Type B pancreatic cell (in vitro differentiated cells): ENCODE measurements around the gene PDE6G. TPM values are rescaled to one million over a fixed set of nuclear protein-coding genes. Genes with fewer than 3 reads are reported as not detected.

Experiments
- DNase-seq: peaks from one replicate; pipeline ENCODE4 v3.0.0; 2021; ENCODE audit warnings: mixed read lengths; ENCODE audit not compliant: unreplicated experiment; ENCODE audit errors: extremely low spot score
- H3K27ac Mint-ChIP-seq: 2 replicates; pipeline ENCODE4 v1.8.0; 2021; ENCODE audit warnings: mild to moderate bottlenecking, mixed read lengths
- H3K27me3 Mint-ChIP-seq: 2 replicates; pipeline ENCODE4 v1.8.0; 2021; ENCODE audit warnings: mixed read lengths
- H3K36me3 Mint-ChIP-seq: 2 replicates; pipeline ENCODE4 v1.8.0; 2021; ENCODE audit warnings: mixed read lengths
- H3K4me1 Mint-ChIP-seq: one replicate; pipeline ENCODE4 v1.8.0; 2021; ENCODE audit warnings: mixed read lengths; ENCODE audit not compliant: unreplicated experiment
- H3K4me3 Mint-ChIP-seq: 2 replicates; pipeline ENCODE4 v1.8.0; 2021; ENCODE audit warnings: mild to moderate bottlenecking, mixed read lengths
- H3K9me3 Mint-ChIP-seq: 2 replicates; pipeline ENCODE4 v1.8.0; 2021; ENCODE audit warnings: mixed read lengths
- CTCF ChIP-seq: fragments of 200-600 bp; sonication (generic); conservative IDR thresholded peaks from 2 replicates; pipeline ENCODE4 v1.5.0; 2021; ENCODE audit warnings: antibody characterized with exemption, mild to moderate bottlenecking
- total RNA-seq: library from RNA; stranded (reverse); gene quantifications from 2 replicates; pipeline ENCODE4 v1.2.1, GENCODE V29; 2021; ENCODE audit warnings: low replicate concordance

Gene PDE6G
- total RNA-seq, 1 donor from 2014 or later: 0.97 TPM

GRCh38 chr17:81616877-81617276, 39.5 kb downstream of the PDE6G start:
- Mint-ChIP-seq H3K27ac (no peak overlapping the region), H3K27me3 (no peaks in the 10 kb centered on the region), H3K9me3 (no peaks in the 10 kb centered on the region), H3K4me1 (no peaks in the 10 kb centered on the region), H3K4me3 (no peak overlapping the region), H3K36me3 (peaks cover 27% of the 10 kb centered on the region)
- no peak for DNase-seq
- TF ChIP-seq CTCF: no peak

GRCh38 chr17:81615401-81615930, 40.9 kb downstream of the PDE6G start:
- DNase-seq: no peak
- Mint-ChIP-seq H3K9me3 (no peaks in the 10 kb centered on the region), H3K27ac (no peak overlapping the region), H3K4me3 (no peak overlapping the region), H3K4me1 (no peaks in the 10 kb centered on the region), H3K27me3 (no peaks in the 10 kb centered on the region), H3K36me3 (peaks cover 16% of the 10 kb centered on the region)
- TF ChIP-seq CTCF: no peak

- Mint-ChIP-seq H3K27ac (no peak overlapping the region), H3K9me3 (no peaks in the 10 kb centered on the region), H3K27me3 (no peaks in the 10 kb centered on the region), H3K4me1 (no peaks in the 10 kb centered on the region), H3K4me3 (no peak overlapping the region), H3K36me3 (peaks cover 13% of the 10 kb centered on the region)
- no peak for TF ChIP-seq CTCF
- DNase-seq: no peak
Observed at GRCh38 chr17:81612172-81612970, 44.0 kb downstream of the PDE6G start.

DNA sequence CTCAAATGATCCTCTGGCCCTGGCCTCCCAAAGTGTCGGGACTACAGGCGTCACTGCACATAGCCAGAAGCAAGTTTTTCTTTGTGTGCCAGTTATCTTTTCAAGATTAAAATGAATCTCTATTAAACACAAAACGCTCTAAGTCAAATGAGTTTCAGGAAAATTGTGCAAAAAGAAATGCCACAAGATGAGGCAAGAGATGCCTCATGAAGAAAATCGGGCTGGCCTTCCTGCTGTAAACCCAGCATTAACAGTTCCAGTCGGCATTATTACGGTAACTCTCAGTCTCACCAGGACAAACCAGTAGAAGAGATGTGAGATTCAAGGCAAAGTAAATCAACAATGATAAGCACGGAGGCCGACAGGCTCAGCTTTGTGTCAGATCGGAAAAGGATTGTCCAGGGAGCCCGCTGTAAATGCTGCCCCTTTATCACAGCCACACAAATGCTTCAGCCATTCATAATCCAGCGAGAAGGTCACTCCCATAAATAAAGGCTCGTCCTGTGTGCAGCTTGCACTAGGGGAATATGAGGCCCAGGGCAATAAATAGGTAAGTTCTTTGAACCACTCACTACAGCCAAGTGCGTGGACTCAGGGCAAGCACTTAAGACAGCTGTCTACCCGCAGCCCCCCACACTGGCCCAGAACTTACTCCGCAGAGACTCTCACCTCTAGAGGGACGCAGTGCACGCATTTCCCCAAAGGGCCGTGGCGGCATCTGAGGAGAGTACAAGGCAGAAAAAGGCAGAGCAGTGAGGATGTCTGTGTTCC, 46.6 kb downstream of the PDE6G start:
- Mint-ChIP-seq H3K27me3 (no peaks in the 10 kb centered on the region), H3K4me3 (no peak overlapping the region), H3K27ac (no peak overlapping the region), H3K9me3 (no peaks in the 10 kb centered on the region), H3K36me3 (peaks cover 5% of the 10 kb centered on the region), H3K4me1 (no peaks in the 10 kb centered on the region)
- no peak for DNase-seq
- TF ChIP-seq CTCF: no peak

- H3K4me3 Mint-ChIP-seq: no peak overlapping the region
- no peaks in the 10 kb centered on the region for H3K27me3 Mint-ChIP-seq
- no peak overlapping the region for H3K27ac Mint-ChIP-seq
- TF ChIP-seq CTCF: no peak
- no peaks in the 10 kb centered on the region for H3K9me3 Mint-ChIP-seq
- no peak for DNase-seq
- H3K36me3 Mint-ChIP-seq: peaks cover 5% of the 10 kb centered on the region
- H3K4me1 Mint-ChIP-seq: no peaks in the 10 kb centered on the region
Observed at GRCh38 chr17:81608605-81609004, 47.7 kb downstream of the PDE6G start.
